ENCODE measurements around the gene EYS.

Gene EYS

GRCh38 chr6:65707126-65707826 is at the start of gene EYS:
Gene EYS, minus strand, starts transcription at chr6:65707226. Its CDS starts 211,816 bp downstream, at chr6:65495410.
- H3K4me3 ChIP-seq (ENCODE audit: low read length) = no peak within 1 kb of the TSS
- TF ChIP-seq ZNF274 (IDR thresholded peaks at IDR 0.05; ENCODE audit: low read depth, low read length) = no peak

GRCh38 chr6:65746302-65746701 is 39.3 kb upstream of the EYS start:
- H3K4me3 ChIP-seq (ENCODE audit: low read length) = no peak overlapping the region
- no peak for TF ChIP-seq ZNF274 (IDR thresholded peaks at IDR 0.05; ENCODE audit: low read depth, low read length)

- no peak for TF ChIP-seq ZNF274 (IDR thresholded peaks at IDR 0.05; ENCODE audit: low read depth, low read length)
- no peak overlapping the region for H3K4me3 ChIP-seq (ENCODE audit: low read length)
These were observed 38.6 kb upstream of the EYS start for GRCh38 chr6:65745614-65746013.

- H3K4me3 ChIP-seq (ENCODE audit: low read length) = no peak overlapping the region
- TF ChIP-seq ZNF274 (IDR thresholded peaks at IDR 0.05; ENCODE audit: low read depth, low read length) = no peak
These were observed 22.0 kb upstream of the EYS start for GRCh38 chr6:65728879-65729479.

GRCh38 chr6:65719101-65719500 is 12.1 kb upstream of the EYS start:
- no peak overlapping the region for H3K4me3 ChIP-seq (ENCODE audit: low read length)
- no peak for TF ChIP-seq ZNF274 (IDR thresholded peaks at IDR 0.05; ENCODE audit: low read depth, low read length)

GRCh38 chr6:65711531-65711930 is 4.5 kb upstream of the EYS start:
- no peak overlapping the region for H3K4me3 ChIP-seq (ENCODE audit: low read length)
- TF ChIP-seq ZNF274 (IDR thresholded peaks at IDR 0.05; ENCODE audit: low read depth, low read length) = no peak

- H3K4me3 ChIP-seq (ENCODE audit: low read length) = no peak overlapping the region
- no peak for TF ChIP-seq ZNF274 (IDR thresholded peaks at IDR 0.05; ENCODE audit: low read depth, low read length)
These were observed 2.2 kb upstream of the EYS start for GRCh38 chr6:65709099-65709830.

- H3K4me3 ChIP-seq (ENCODE audit: low read length) = no peak overlapping the region
- TF ChIP-seq ZNF274 (IDR thresholded peaks at IDR 0.05; ENCODE audit: low read depth, low read length) = no peak
These were observed 1.1 kb upstream of the EYS start for GRCh38 chr6:65708162-65708561.

GRCh38 chr6:65706436-65706835 is 590 bp downstream of the EYS start:
- TF ChIP-seq ZNF274 (IDR thresholded peaks at IDR 0.05; ENCODE audit: low read depth, low read length) = no peak
- no peak overlapping the region for H3K4me3 ChIP-seq (ENCODE audit: low read length)

GRCh38 chr6:65701325-65701724 is 5.7 kb downstream of the EYS start:
- H3K4me3 ChIP-seq (ENCODE audit: low read length) = no peak overlapping the region
- TF ChIP-seq ZNF274 (IDR thresholded peaks at IDR 0.05; ENCODE audit: low read depth, low read length) = no peak

GRCh38 chr6:65700561-65700960 is 6.5 kb downstream of the EYS start:
- TF ChIP-seq ZNF274 (IDR thresholded peaks at IDR 0.05; ENCODE audit: low read depth, low read length) = no peak
- no peak overlapping the region for H3K4me3 ChIP-seq (ENCODE audit: low read length)

GRCh38 chr6:65692109-65692508 is 14.9 kb downstream of the EYS start:
- no peak for TF ChIP-seq ZNF274 (IDR thresholded peaks at IDR 0.05; ENCODE audit: low read depth, low read length)
- H3K4me3 ChIP-seq (ENCODE audit: low read length) = no peak overlapping the region

GRCh38 chr6:65680232-65680631 is 26.8 kb downstream of the EYS start:
- H3K4me3 ChIP-seq (ENCODE audit: low read length) = no peak overlapping the region
- no peak for TF ChIP-seq ZNF274 (IDR thresholded peaks at IDR 0.05; ENCODE audit: low read depth, low read length)

GRCh38 chr6:65671922-65672321 is 35.1 kb downstream of the EYS start:
- no peak for TF ChIP-seq ZNF274 (IDR thresholded peaks at IDR 0.05; ENCODE audit: low read depth, low read length)
- H3K4me3 ChIP-seq (ENCODE audit: low read length) = no peak overlapping the region
